Measurements from ENCODE around the gene STARD10. TPM values are rescaled to one million over a fixed set of nuclear protein-coding genes. Genes with fewer than 3 reads are reported as not detected.

STARD10 gene
- total RNA-seq, 1 donor from 2014 or later, result 10.1 TPM

DNA sequence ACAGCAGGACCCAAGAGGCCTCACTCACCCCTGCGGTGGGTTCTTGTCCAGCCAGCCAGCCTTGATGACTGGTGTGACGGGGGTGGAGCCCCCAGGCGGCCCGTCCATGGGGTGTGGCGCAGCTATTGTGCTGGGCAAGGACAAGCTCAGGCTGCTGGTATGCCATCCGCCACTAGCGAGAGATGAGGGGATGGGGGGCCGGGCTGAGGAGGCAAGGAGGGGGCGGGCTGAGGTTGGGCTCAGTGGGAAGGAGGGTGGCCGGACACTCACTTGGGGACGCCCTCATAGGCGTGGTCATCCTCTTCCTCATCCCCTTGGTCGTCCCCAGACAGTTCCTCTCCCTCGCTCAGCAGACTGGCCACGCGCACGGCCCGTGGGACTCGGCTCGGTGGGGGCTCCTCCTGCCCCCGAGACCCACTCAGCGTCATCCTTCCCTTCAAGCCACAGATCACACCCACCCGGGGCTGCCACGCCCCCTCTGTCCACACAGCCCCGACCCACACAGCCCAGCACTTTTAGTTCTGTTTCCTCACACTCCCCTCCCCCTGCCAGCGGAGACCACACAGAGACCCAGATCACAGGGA is 81.6 kb downstream of the STARD10 start:
- intact Hi-C loops (cut with micrococcal nuclease), result no loop called here

DNA sequence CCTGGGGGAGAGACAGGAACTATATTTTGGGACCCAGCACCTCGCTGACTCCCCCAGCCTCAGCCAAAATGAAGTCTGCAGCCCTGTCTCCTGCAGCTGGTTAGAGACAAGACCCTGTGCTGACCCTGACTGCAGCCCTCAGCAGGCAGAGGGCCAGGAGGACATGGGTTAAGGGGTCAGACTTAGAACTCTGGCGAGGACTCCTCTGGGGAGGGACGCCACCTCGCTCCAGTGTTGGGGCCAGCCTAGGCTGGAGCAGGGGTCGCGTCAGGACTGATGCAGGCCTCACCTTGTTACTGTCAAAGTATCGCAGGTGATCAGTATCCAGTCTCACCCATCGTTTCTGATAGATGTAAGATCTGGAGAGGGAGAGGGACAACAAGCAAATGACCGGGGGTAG is 82.7 kb downstream of the STARD10 start:
- intact Hi-C loops (cut with micrococcal nuclease), result no loop called here

DNA sequence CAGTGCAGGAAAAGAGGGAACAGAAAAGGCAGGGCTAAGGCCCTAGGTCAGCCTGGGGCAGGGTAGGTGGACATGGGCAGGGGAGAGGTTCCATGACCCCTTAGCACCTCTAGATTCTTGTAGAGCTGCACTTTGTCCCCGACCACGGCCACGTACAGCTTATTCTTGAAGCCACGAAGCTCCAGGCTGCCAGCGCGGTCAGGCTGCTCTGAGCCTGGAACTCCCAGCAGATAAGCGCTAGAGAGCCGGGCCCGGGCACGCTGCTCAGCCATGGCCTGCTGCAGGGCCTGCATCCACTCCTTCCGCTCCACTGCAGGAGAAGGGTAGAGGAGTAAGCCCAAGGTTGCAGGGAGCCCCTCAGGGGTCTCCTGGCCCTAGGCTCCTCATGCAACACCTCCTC is 83.6 kb downstream of the STARD10 start:
- intact Hi-C loops (cut with micrococcal nuclease), result no loop called here

DNA sequence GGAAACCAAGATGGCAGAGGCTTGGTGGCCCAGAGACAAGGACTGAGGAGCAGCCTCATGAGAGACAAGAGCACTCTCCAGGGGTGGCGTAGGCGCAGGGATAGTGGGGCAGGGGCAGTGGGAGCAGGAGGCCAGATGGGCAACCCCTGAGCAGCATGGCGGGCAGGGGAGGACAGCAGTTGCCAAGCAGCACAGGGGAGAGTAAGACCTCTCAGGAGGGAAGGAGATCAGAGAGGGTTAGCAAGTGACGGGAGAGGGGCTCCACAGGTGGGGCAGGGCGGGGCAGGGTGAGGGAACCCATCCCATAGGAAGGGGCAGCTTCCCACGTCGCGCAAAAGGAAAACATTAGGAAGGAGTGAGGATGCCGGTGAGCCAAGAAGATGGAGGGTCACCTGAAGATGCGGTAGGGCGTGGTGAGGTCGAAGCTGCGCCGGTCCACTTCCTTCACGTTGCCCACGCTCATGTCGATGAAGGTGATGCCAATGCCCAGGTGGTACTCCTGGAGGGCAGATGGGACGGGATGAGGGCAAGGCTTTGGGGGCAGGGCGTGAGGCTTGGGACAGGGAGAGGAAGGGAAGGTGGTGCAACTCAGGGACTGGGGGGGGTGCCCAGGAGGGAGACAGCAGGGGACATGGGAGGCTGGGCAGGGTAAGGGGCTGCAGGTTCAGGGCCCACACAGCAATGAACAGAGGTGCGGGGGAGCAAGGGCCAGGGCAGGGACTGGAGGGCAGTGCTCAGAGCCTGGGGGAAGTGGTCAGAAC is 84.2 kb downstream of the STARD10 start:
- intact Hi-C loops (cut with micrococcal nuclease), result no loop called here

GRCh38 chr11:72707032-72707431 is 86.8 kb downstream of the STARD10 start:
- intact Hi-C loops (cut with micrococcal nuclease), result no loop called here

DNA sequence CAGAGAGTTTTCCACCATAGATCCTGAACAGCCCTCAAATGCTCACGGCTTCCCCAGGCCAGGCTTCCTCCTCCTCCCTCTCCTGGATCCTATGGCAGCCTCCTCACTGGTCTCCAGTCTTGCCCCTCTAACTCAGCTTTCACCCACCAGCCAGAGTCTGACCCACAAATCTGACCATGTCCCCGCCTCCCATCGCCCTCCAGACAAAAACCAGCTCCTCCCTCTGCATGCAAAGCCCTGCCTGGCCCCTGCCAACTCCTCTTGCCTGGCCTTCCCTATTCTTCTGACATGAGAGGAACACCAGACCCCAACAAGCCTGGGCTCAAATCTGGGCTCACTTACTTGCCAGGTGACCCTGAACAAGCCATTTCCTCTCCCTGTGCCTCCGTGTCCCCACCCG is 87.3 kb downstream of the STARD10 start:
- intact Hi-C loops (cut with micrococcal nuclease), result no loop called here

DNA sequence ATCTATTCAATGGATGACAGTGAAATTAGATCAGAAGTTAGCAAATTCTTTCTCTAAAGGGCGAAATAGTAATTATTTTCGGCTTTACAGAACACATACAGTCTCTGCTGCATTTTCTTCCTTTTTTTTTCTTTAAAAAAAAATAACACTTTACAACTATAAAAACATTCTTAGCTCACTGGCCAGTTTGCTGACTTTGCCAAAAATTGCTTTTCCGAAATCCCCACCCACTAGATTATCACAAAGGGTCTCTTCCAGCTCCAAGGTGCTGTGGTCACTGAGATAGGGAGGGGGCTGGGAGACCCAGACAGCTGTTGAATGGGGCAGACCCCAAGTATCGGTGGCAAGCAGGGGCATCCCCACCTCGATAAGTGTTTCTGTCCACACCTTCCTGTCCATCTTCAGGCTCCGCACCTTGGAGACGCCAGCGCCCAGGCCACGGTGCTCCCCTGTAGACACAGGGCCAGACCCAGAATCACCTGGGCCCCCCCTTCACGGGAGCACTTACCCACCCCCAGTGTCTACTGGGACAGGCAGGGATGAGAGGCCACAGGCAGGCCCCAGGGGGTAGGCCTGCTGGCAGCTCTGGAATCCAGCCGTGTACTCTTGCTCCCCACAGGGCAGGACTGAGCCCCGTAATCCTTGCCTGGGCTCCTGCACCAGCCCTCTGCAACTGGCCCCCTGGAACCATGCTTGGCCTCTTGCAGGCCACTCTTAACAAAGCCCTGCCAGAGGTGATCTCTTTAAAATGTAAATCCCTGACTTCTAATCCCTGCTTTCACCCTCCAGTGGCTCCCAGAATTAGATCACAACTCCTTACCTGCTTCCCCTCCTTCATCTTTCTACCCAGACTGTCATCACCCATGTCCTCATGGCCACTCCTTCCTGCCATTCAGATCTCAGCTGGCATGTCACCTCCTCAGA is 88.1 kb downstream of the STARD10 start:
- intact Hi-C loops (cut with micrococcal nuclease), result no loop called here

DNA sequence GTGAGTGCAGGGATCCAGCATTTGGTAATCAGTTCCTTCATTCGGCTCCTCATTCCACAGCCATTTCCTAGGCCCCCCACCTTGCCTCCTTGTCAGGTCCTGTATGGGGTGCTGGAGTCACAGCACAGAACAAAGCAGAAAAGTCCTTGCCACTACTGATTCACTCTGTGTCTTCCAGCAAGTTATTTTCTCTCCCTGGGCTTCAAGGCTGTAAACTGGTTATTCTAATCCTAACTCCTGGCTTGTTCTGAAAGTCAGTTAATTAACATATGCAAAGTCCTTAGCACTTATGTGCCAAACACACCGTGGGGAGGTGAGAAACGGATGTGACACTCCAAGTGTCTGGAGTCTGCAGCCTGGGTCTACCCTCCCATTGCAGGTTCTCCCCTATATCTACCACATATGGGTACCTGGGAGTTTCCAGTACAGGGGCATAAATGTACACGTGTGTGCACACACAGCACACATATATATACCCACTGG is 89.0 kb downstream of the STARD10 start:
- intact Hi-C loops (cut with micrococcal nuclease), result no loop called here

Other genes starting within 250 kb of the STARD10 start
- gene PDE2A, start 119.6 kb downstream of the STARD10 start, total RNA-seq, result 0.41 and 0.52 TPM in 2 replicates
- 76.6 and 86.3 TPM in 2 replicates for gene ARAP1, start 41.6 kb downstream of the STARD10 start, total RNA-seq
- 103 and 110 TPM in 2 replicates for gene ATG16L2, start 20.4 kb upstream of the STARD10 start, total RNA-seq